Measurements from ENCODE around the gene RELN.

The RELN gene

GRCh38 chr7:103735377-103735776 lies 254.1 kb downstream of the RELN start:
- Histone ChIP-seq H2AFZ (ENCODE audit: low read length) (no peak overlapping the region), H3K27ac (ENCODE audit: low read depth, low read length, poor library complexity, severe bottlenecking) (no peak overlapping the region), H3K79me2 (ENCODE audit: insufficient read depth, low read length) (no peaks in the 10 kb centered on the region), H3K27me3 (ENCODE audit: insufficient read depth, low read length) (no peaks in the 10 kb centered on the region), H3F3A (ENCODE audit: insufficient read depth, low read length) (no peaks in the 10 kb centered on the region), H3K36me3 (ENCODE audit: insufficient read depth, low read length) (no peaks in the 10 kb centered on the region), H3K4me1 (ENCODE audit: insufficient read depth, low read length, severe bottlenecking) (no peaks in the 10 kb centered on the region), H3K9me3 (ENCODE audit: low read length) (no peaks in the 10 kb centered on the region), H4K20me1 (ENCODE audit: insufficient read depth, low read length) (no peaks in the 10 kb centered on the region), H3K4me2 (ENCODE audit: low read length) (no peak overlapping the region), H3K9me2 (ENCODE audit: low read depth, low read length) (no peaks in the 10 kb centered on the region), H3K9ac (ENCODE audit: low read length) (no peak overlapping the region), H3K4me3 (ENCODE audit: low read depth, low read length, poor library complexity, severe bottlenecking) (no peak overlapping the region)
- TF ChIP-seq CTCF (IDR thresholded peaks at IDR 0.05; ENCODE audit: low read length): no peak
- no peak for TF ChIP-seq EZH2 (IDR thresholded peaks at IDR 0.05; ENCODE audit: borderline replicate concordance, low read length)

- no peak overlapping the region for H3K4me2 ChIP-seq (ENCODE audit: low read length)
- no peaks in the 10 kb centered on the region for H3K79me2 ChIP-seq (ENCODE audit: insufficient read depth, low read length)
- no peaks in the 10 kb centered on the region for H3K9me2 ChIP-seq (ENCODE audit: low read depth, low read length)
- H3K4me1 ChIP-seq (ENCODE audit: insufficient read depth, low read length, severe bottlenecking): no peaks in the 10 kb centered on the region
- TF ChIP-seq CTCF (IDR thresholded peaks at IDR 0.05; ENCODE audit: low read length): no peak
- TF ChIP-seq EZH2 (IDR thresholded peaks at IDR 0.05; ENCODE audit: borderline replicate concordance, low read length): no peak
- H3K27me3 ChIP-seq (ENCODE audit: insufficient read depth, low read length): no peaks in the 10 kb centered on the region
- H3K4me3 ChIP-seq (ENCODE audit: low read depth, low read length, poor library complexity, severe bottlenecking): no peak overlapping the region
- no peaks in the 10 kb centered on the region for H4K20me1 ChIP-seq (ENCODE audit: insufficient read depth, low read length)
- no peaks in the 10 kb centered on the region for H3F3A ChIP-seq (ENCODE audit: insufficient read depth, low read length)
- no peaks in the 10 kb centered on the region for H3K36me3 ChIP-seq (ENCODE audit: insufficient read depth, low read length)
- no peak overlapping the region for H3K9ac ChIP-seq (ENCODE audit: low read length)
- no peak overlapping the region for H2AFZ ChIP-seq (ENCODE audit: low read length)
- no peak overlapping the region for H3K27ac ChIP-seq (ENCODE audit: low read depth, low read length, poor library complexity, severe bottlenecking)
- H3K9me3 ChIP-seq (ENCODE audit: low read length): no peaks in the 10 kb centered on the region
These were observed 258.3 kb downstream of the RELN start for GRCh38 chr7:103731169-103731568.

GRCh38 chr7:103729026-103729425 lies 260.4 kb downstream of the RELN start:
- no peaks in the 10 kb centered on the region for H3K79me2 ChIP-seq (ENCODE audit: insufficient read depth, low read length)
- no peaks in the 10 kb centered on the region for H3K9me2 ChIP-seq (ENCODE audit: low read depth, low read length)
- no peak overlapping the region for H2AFZ ChIP-seq (ENCODE audit: low read length)
- H3F3A ChIP-seq (ENCODE audit: insufficient read depth, low read length): no peaks in the 10 kb centered on the region
- no peaks in the 10 kb centered on the region for H3K9me3 ChIP-seq (ENCODE audit: low read length)
- no peaks in the 10 kb centered on the region for H3K4me1 ChIP-seq (ENCODE audit: insufficient read depth, low read length, severe bottlenecking)
- H3K4me3 ChIP-seq (ENCODE audit: low read depth, low read length, poor library complexity, severe bottlenecking): no peak overlapping the region
- TF ChIP-seq CTCF (IDR thresholded peaks at IDR 0.05; ENCODE audit: low read length): no peak
- no peak overlapping the region for H3K9ac ChIP-seq (ENCODE audit: low read length)
- no peak overlapping the region for H3K4me2 ChIP-seq (ENCODE audit: low read length)
- no peaks in the 10 kb centered on the region for H4K20me1 ChIP-seq (ENCODE audit: insufficient read depth, low read length)
- no peaks in the 10 kb centered on the region for H3K36me3 ChIP-seq (ENCODE audit: insufficient read depth, low read length)
- H3K27me3 ChIP-seq (ENCODE audit: insufficient read depth, low read length): no peaks in the 10 kb centered on the region
- no peak overlapping the region for H3K27ac ChIP-seq (ENCODE audit: low read depth, low read length, poor library complexity, severe bottlenecking)

Measured in OCI-LY1 (cell line).